Heart right ventricle (tissue), 16 donors: ENCODE data around the gene DPEP2. TPM values are rescaled to one million over a fixed set of nuclear protein-coding genes. Genes with fewer than 3 reads are reported as not detected.
"Not testable (repeated sequence)": the region's sequence is repeated elsewhere in the genome, so short reads cannot be mapped to it uniquely, and the experiment has no call there.

Experiments used
- ATAC-seq, 8 donors: fragments of 200-7000 bp; cut with Tn5 transposase; one replicate each; pipeline ENCODE4 v1.9.1; 2020; ENCODE audit warnings: mild to moderate bottlenecking in 8 of 8, moderate library complexity in 8 of 8, moderate number of reproducible peaks in 1 of 8
- DNase-seq, 2 donors: peaks; one replicate each; pipeline ENCODE4 v3.0.0-alpha.2; 2020
- H3K27ac ChIP-seq, 10 donors: fragments of 200-600 bp; sonication (generic) in 2 of 10; one replicate each; pipeline versions ENCODE4 v1.5.0 to v1.8.0; 2020 to 2022; ENCODE audit warnings: mild to moderate bottlenecking in 3 of 10
- H3K27me3 ChIP-seq, 7 donors: fragments of 200-600 bp; one replicate each; pipeline ENCODE4 v1.8.0; 2021 to 2022; ENCODE audit warnings: mild to moderate bottlenecking in 2 of 7
- H3K36me3 ChIP-seq, 9 donors: fragments of 200-600 bp; sonication (generic) in 1 of 9; one replicate each; pipeline versions ENCODE4 v1.5.0 to v1.8.0; 2020 to 2022; ENCODE audit warnings: mild to moderate bottlenecking in 2 of 9
- H3K4me1 ChIP-seq, 9 donors: fragments of 200-600 bp; sonication (generic) in 1 of 9; one replicate each; pipeline versions ENCODE4 v1.5.0 to v1.8.0; 2020 to 2022; ENCODE audit warnings: mild to moderate bottlenecking in 4 of 9
- H3K4me3 ChIP-seq, 10 donors: fragments of 200-600 bp; sonication (generic) in 2 of 10; one replicate each; pipeline versions ENCODE4 v1.5.0 to v1.8.0; 2020 to 2022; ENCODE audit warnings: mild to moderate bottlenecking in 7 of 10, moderate library complexity in 2 of 10
- H3K9me3 ChIP-seq, 11 donors: fragments of 200-600 bp in 10 of 11; sonication (generic) in 2 of 11; one replicate each; pipeline versions ENCODE4 v1.5.0 to v1.8.0; 2013 to 2022; ENCODE audit warnings: mild to moderate bottlenecking in 2 of 11, control low read depth in 1 of 11, moderate library complexity in 1 of 11
- CTCF ChIP-seq, 9 donors: fragments of 200-600 bp; sonication (generic) in 2 of 9; IDR thresholded peaks; one replicate each; pipeline versions ENCODE4 v1.5.0 to v1.8.0; 2021 to 2022; ENCODE audit warnings: antibody characterized with exemption in 9 of 9, mild to moderate bottlenecking in 5 of 9, moderate library complexity in 1 of 9
- WGBS, 2 donors: extraction: QIAGEN DNeasy Blood & Tissue Kit; methylation state at CpG; one replicate each; pipeline ENCODE4 v1.1.7; 2013; ENCODE audit warnings: inconsistent platforms in 1 of 2; 5-methylcytosine and 5-hydroxymethylcytosine counted together
- intact Hi-C, 10 donors: fragments of 100-400 bp; cut with DNase I; formaldehyde crosslinking; loops; one replicate each; pipeline versions ENCODE4 v1.11.1 to v1.14.2; 2022
- polyA plus RNA-seq, 2 donors: library from polyadenylated mRNA; stranded (reverse); fragments of 200-250 nt; gene quantifications; one replicate each; pipeline ENCODE4 v1.2.3, GENCODE V29; 2013
- total RNA-seq, 10 donors: library from RNA; stranded (reverse); fragmentation: NEBNext Ultra II Directional in 3 of 10; extraction: Animal tissue kit (Norgen Biotek cat#: 25700) in 3 of 10; gene quantifications; one replicate each; pipeline versions ENCODE4 v1.2.1 to v1.2.4, GENCODE V29; 2021 to 2023
- donor health status: Arrhythmogenic right ventricular cardiomyopathy.
- donor health status: ischemic (EF 13 %, LVEDD 7.1; RV severe dilation, severe dysfunction).
- donor health status: healthy with polysubstance abuse.
- donor health status: DM: no; HTN: yes; CAD: no.
- donor health status: DM: no; HTN: no; CAD: no.
- donor health status: ischemic (EF 25% LVEDD 6.9; RV normal size, moderate dysfunction).
- donor health status: ischemic (EF 25% LVEDD 5.7; RV mildly dilated, moderate dysfunction).
- donor health status: healthy.
- donor health status: DM: yes; HTN: yes; CAD: no.
- donor health status: Ischemic cardiomyopathy.
- donor health status: ischemic (EF 35%, LVEDD 5.7; RV mildly dilated, moderate dysfunction).
- donor health status: nonischemic (EF 11% LVEDD 7.7; RV severe dilation, severe dysfunction).
- donor health status: DM: yes; HTN: yes; CAD: no.
- donor health status: PGD.
- donor health status: ischemic (EF 29% LVEDD 5.4; RV normal size, mild dysfunction).
- donor health status: nonischemic (EF 23%, LVEDD 6.1; RV moderate dilation, normal function).

The DPEP2 gene
- total and polyA plus RNA-seq, 12 donors: 1.0 to 6.2 (median 1.6) TPM; not detected in 1

GRCh38 chr16:68031951-68032350, 32.7 kb upstream of the DPEP2 start:
- Histone ChIP-seq H3K27ac (no peak overlapping the region), H3K4me3 (no peak overlapping the region), H3K4me1 (peaks cover 0 to 5% (median 0%) of the 10 kb centered on the region in 9 donors), H3K27me3 (no peaks in the 10 kb centered on the region), H3K9me3 (no peaks in the 10 kb centered on the region), H3K36me3 (peaks cover 0 to 47% (median 0%) of the 10 kb centered on the region in 9 donors)
- no peak for TF ChIP-seq CTCF (IDR thresholded peaks at IDR 0.05)
- intact Hi-C loops: loop anchor here in 2 of 10 donors (10.0 kb wide), 2 partner anchors 207 to 217 kb away; no protein-coding TSS in a partner anchor
- WGBS, 2 donors: 96 to 100% methylated on average over 2 of the region's 2 CpGs
- no peak for DNase-seq
- ATAC-seq: no peak

- H3K4me1 ChIP-seq, H3K27me3 ChIP-seq, ATAC-seq, H3K27ac ChIP-seq, H3K4me3 ChIP-seq, H3K9me3 ChIP-seq, DNase-seq: not testable (repeated sequence)
- intact Hi-C loops: loop anchor here in 2 of 10 donors (10.0 kb wide), 2 partner anchors 205 to 215 kb away; no protein-coding TSS in a partner anchor
- H3K36me3 ChIP-seq: peaks cover 0 to 63% (median 0%) of the 10 kb centered on the region in 9 donors
- 82 to 83% methylated on average over 6 of the region's 6 CpGs for WGBS, 2 donors
Measured at GRCh38 chr16:68030108-68030507, 30.8 kb upstream of the DPEP2 start.

- WGBS, 2 donors: 93 to 94% methylated on average over 3 of the region's 3 CpGs
- peaks cover 0 to 7% (median 4%) of the 10 kb centered on the region in 9 donors for H3K4me1 ChIP-seq
- no peaks in the 10 kb centered on the region for H3K9me3 ChIP-seq
- intact Hi-C loops: no loop called here
- H3K36me3 ChIP-seq: peaks cover 0 to 63% (median 0%) of the 10 kb centered on the region in 9 donors
- H3K27ac ChIP-seq: no peak overlapping the region
- ATAC-seq: no peak
- no peaks in the 10 kb centered on the region for H3K27me3 ChIP-seq
- no peak overlapping the region for H3K4me3 ChIP-seq
- no peak for DNase-seq
- no peak for TF ChIP-seq CTCF (IDR thresholded peaks at IDR 0.05)
Measured at GRCh38 chr16:68028996-68029395, 29.7 kb upstream of the DPEP2 start.

GRCh38 chr16:68022728-68023537, 23.6 kb upstream of the DPEP2 start, which contains the start of the genes DDX28 and DUS2:
Gene DDX28 (minus strand): TSS chr16:68023232. CDS start chr16:68023202, 30 bp downstream.
Gene DUS2 (plus strand): TSS chr16:68023284. CDS start chr16:68038024, 14,740 bp downstream.
- peaks cover 0 to 35% (median 0%) of the 10 kb centered on the region in 9 donors for H3K36me3 ChIP-seq
- peak within 1 kb of the TSS; percentile 61 to 92 (median 84) for H3K27ac ChIP-seq
- ATAC-seq (peak; percentile 96 to 99 (median 98)), DNase-seq (peak; percentile 93 to 94)
- WGBS, 2 donors: 1% methylated on average over 84 of the region's 84 CpGs
- peaks cover 5 to 33% (median 27%) of the 10 kb centered on the region in 9 donors for H3K4me1 ChIP-seq
- no peaks in the 10 kb centered on the region for H3K9me3 ChIP-seq
- no peaks in the 10 kb centered on the region for H3K27me3 ChIP-seq
- intact Hi-C loops: loop anchor here in 1 of 10 donors (5.0 kb wide), 2 partner anchors 36 to 141 kb away; partner anchors contain the start of gene NRN1L
- TF ChIP-seq CTCF (IDR thresholded peaks at IDR 0.05): no peak
- peak within 1 kb of the TSS; percentile 73 to 100 (median 98) for H3K4me3 ChIP-seq
